GM19239 (cell line): ENCODE measurements around the gene PSMC5.

Experiments used
- DNase-seq: peaks from one replicate; pipeline ENCODE4 v3.0.0; 2011; ENCODE audit warnings: low spot score; ENCODE audit not compliant: insufficient read length
- FAIRE-seq: peaks from 2 replicates; lab custom pipeline; 2011; peaks lifted over from hg19 to GRCh38; lab: Jason Lieb, UNC

PSMC5 gene

GRCh38 chr17:63819585-63820537 lies 7.4 kb upstream of the PSMC5 start:
- DNase-seq, result no peak
- no peak for FAIRE-seq

- FAIRE-seq (no peak), DNase-seq (no peak)
Observed at GRCh38 chr17:63820963-63821561, 6.2 kb upstream of the PSMC5 start.

- FAIRE-seq (no peak), DNase-seq (no peak)
Observed at GRCh38 chr17:63821804-63822203, 5.4 kb upstream of the PSMC5 start.

GRCh38 chr17:63822537-63822936 lies 4.7 kb upstream of the PSMC5 start:
- no peak for DNase-seq
- FAIRE-seq, result no peak

- FAIRE-seq (no peak), DNase-seq (no peak)
Observed at GRCh38 chr17:63823659-63824331, 3.4 kb upstream of the PSMC5 start.

GRCh38 chr17:63824362-63824761 lies 2.9 kb upstream of the PSMC5 start:
- FAIRE-seq (no peak), DNase-seq (no peak)

GRCh38 chr17:63826468-63827001 lies 696 bp upstream of the PSMC5 start:
- no peak for FAIRE-seq
- DNase-seq, result no peak

- DNase-seq (no peak), FAIRE-seq (no peak)
Observed at GRCh38 chr17:63827801-63828221, 580 bp downstream of the PSMC5 start.

- FAIRE-seq, result no peak
Observed at GRCh38 chr17:63828936-63829335, 1.7 kb downstream of the PSMC5 start.

GRCh38 chr17:63830278-63830677 lies 3.0 kb downstream of the PSMC5 start:
- no peak for DNase-seq

More at GRCh38 chr17:63828936-63829335, 1.7 kb downstream of the PSMC5 start:
- DNase-seq, result no peak

GRCh38 chr17:63830904-63831491 lies 3.8 kb downstream of the PSMC5 start:
- FAIRE-seq, result no peak
- no peak for DNase-seq

More at GRCh38 chr17:63830278-63830677, 3.0 kb downstream of the PSMC5 start:
- FAIRE-seq, result no peak

GRCh38 chr17:63831505-63831904 lies 4.3 kb downstream of the PSMC5 start:
- no peak for FAIRE-seq
- no peak for DNase-seq

- no peak for FAIRE-seq
Observed at GRCh38 chr17:63832014-63832413, 4.8 kb downstream of the PSMC5 start.

GRCh38 chr17:63832455-63832854 lies 5.2 kb downstream of the PSMC5 start:
- DNase-seq (no peak), FAIRE-seq (no peak)

More at GRCh38 chr17:63832014-63832413, 4.8 kb downstream of the PSMC5 start:
- no peak for DNase-seq

GRCh38 chr17:63833026-63833740 lies 6.0 kb downstream of the PSMC5 start:
- no peak for DNase-seq

GRCh38 chr17:63833741-63834373 lies 6.6 kb downstream of the PSMC5 start:
- FAIRE-seq (no peak), DNase-seq (no peak)

More at GRCh38 chr17:63833026-63833740, 6.0 kb downstream of the PSMC5 start:
- no peak for FAIRE-seq

GRCh38 chr17:63834431-63835166 lies 7.4 kb downstream of the PSMC5 start:
- peak; percentile 42 for DNase-seq
- FAIRE-seq, result peak; percentile 61

- no peak for FAIRE-seq
- no peak for DNase-seq
Observed at GRCh38 chr17:63835167-63835720, 8.0 kb downstream of the PSMC5 start.
